AG04449 (cell line): Measurements from ENCODE around the gene TANC1.

Experiments used
- CTCF ChIA-PET: fragments of 350-600 bp; formaldehyde crosslinking; extraction: SDS; loops from one replicate; lab custom pipeline; 2021; ENCODE audit warnings: antibody characterized with exemption; lab: Yijun Ruan, JAX
- POLR2A ChIA-PET: fragments of 400-600, 350-600 bp; formaldehyde crosslinking; extraction: SDS; loops from one replicate; lab custom pipeline; 2020; ENCODE audit warnings: antibody characterized with exemption, inconsistent platforms; lab: Yijun Ruan, JAX
- DNase-seq: peaks from one replicate; pipeline ENCODE4 v3.0.0-alpha.2; 2010; ENCODE audit warnings: low read depth, low spot score
- H3K4me3 ChIP-seq: 2 replicates; pipeline ENCODE4 v1.5.1; 2011; ENCODE audit warnings: low read depth, mild to moderate bottlenecking, control low read depth, low read length
- CTCF ChIP-seq: IDR thresholded peaks from one replicate; pipeline ENCODE4 v1.5.1; 2011; ENCODE audit warnings: mild to moderate bottlenecking, moderate library complexity, low read length, control low read depth, inconsistent platforms; ENCODE audit not compliant: insufficient read depth; ENCODE audit errors: missing control alignments

The TANC1 gene

GRCh38 chr2:159152128-159152778, 183.8 kb downstream of the TANC1 start:
- H3K4me3 ChIP-seq = no peak overlapping the region
- POLR2A ChIA-PET = no interaction called here
- no peak for TF ChIP-seq CTCF
- CTCF ChIA-PET = interaction anchor here (1.2 to 3.9 kb wide), 5 partner anchors 10 to 34 kb away, joined by 3 to 20 read pairs (median 8); no protein-coding TSS in a partner anchor
- DNase-seq = no peak

- DNase-seq = no peak
- CTCF ChIA-PET = interaction anchor here (1.3 to 1.5 kb wide), 3 partner anchors 12 to 16 kb away, joined by 3 to 4 read pairs (median 4); no protein-coding TSS in a partner anchor
- POLR2A ChIA-PET = no interaction called here
- TF ChIP-seq CTCF = no peak
- no peak overlapping the region for H3K4me3 ChIP-seq
Observed at GRCh38 chr2:159153063-159153462, 184.6 kb downstream of the TANC1 start.

GRCh38 chr2:159153463-159153862, 185.0 kb downstream of the TANC1 start:
- POLR2A ChIA-PET = no interaction called here
- H3K4me3 ChIP-seq = no peak overlapping the region
- TF ChIP-seq CTCF = no peak
- DNase-seq = no peak
- CTCF ChIA-PET = interaction anchor here (1.3 to 1.5 kb wide), 4 partner anchors 13 to 16 kb away, joined by 3 to 4 read pairs (median 4); no protein-coding TSS in a partner anchor

DNA sequence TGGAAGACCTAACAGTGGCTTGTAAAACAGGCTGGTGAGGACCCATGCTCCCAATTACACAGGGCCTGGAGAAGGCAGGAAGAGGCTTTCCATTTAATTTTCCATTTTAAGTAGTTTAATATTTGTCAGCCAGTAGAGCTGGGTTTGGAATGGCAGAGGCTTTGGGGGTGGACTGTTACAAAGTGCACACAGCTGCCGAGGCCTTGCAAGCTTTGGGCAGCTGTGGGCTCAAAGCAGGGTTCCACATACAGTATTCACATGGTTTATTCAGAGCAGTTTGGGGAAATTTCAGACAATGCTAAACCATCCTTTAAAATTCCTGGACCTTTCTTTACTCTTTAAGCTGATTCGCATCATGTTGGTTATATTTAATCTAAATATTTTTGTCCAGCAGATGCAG, 185.5 kb downstream of the TANC1 start:
- TF ChIP-seq CTCF = no peak
- DNase-seq = no peak
- no peak overlapping the region for H3K4me3 ChIP-seq
- POLR2A ChIA-PET = no interaction called here
- CTCF ChIA-PET = interaction anchor here (1.1 to 1.5 kb wide), 6 partner anchors 13 to 27 kb away, joined by 3 to 6 read pairs (median 4); no protein-coding TSS in a partner anchor

GRCh38 chr2:159154366-159154765, 185.9 kb downstream of the TANC1 start:
- CTCF ChIA-PET = interaction anchor here (1.0 to 1.4 kb wide), 6 partner anchors 13 to 252 kb away, joined by 3 to 6 read pairs (median 3); no protein-coding TSS in a partner anchor
- TF ChIP-seq CTCF = no peak
- DNase-seq = no peak
- POLR2A ChIA-PET = no interaction called here
- H3K4me3 ChIP-seq = no peak overlapping the region

DNA sequence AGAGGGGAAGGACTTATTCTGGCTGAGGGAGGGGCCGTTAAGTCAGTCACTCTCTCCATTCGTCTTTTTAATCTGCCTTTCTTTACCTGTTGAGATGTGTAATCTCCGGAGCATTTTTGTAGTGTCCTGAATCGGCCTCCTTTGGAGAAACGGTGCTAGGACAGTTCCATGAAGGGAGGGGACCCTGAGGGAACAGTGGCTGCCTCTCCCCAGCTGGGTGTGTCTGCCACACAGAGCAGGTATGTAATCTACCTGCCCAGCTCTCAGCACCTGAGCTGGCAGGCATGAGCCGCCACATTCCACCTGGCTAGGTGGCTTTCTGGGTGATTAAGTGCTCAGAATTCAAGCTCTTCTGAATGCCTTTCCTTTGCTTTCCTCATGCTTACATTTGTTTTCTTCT, 186.9 kb downstream of the TANC1 start:
- ChIA-PET CTCF (interaction anchor here (0.7 to 1.4 kb wide), 7 partner anchors 13 to 253 kb away, joined by 3 to 6 read pairs (median 3); no protein-coding TSS in a partner anchor), POLR2A (no interaction called here)
- TF ChIP-seq CTCF = no peak
- H3K4me3 ChIP-seq = no peak overlapping the region
- no peak for DNase-seq
